IPS-18a (cell line): ENCODE measurements around the gene GTF3C2.
A peak's percentile ranks its signal among the peaks of the same experiment; 100 is the strongest.
"Not testable (repeated sequence)": the region's sequence is repeated elsewhere in the genome, so short reads cannot be mapped to it uniquely, and the experiment has no call there.

Source experiments
- H3K27ac ChIP-seq: one replicate; pipeline ENCODE4 v1.5.1; 2013; ENCODE audit warnings: low read length
- H3K27me3 ChIP-seq: one replicate; pipeline ENCODE4 v1.6.1; 2013; ENCODE audit warnings: mild to moderate bottlenecking, low read length; ENCODE audit not compliant: control insufficient read depth, insufficient read depth
- H3K36me3 ChIP-seq: one replicate; pipeline ENCODE4 v1.6.1; 2013; ENCODE audit warnings: low read depth, low read length; ENCODE audit not compliant: control insufficient read depth
- H3K4me1 ChIP-seq: one replicate; pipeline ENCODE4 v1.6.1; 2013; ENCODE audit warnings: low read depth, low read length; ENCODE audit not compliant: control insufficient read depth
- H3K4me3 ChIP-seq: one replicate; pipeline ENCODE4 v1.5.1; 2013; ENCODE audit warnings: low read length
- H3K9ac ChIP-seq: one replicate; pipeline ENCODE4 v1.6.1; 2013; ENCODE audit warnings: mild to moderate bottlenecking, low read length, moderate library complexity
- H3K9me3 ChIP-seq: one replicate; pipeline ENCODE4 v1.6.1; 2013; ENCODE audit warnings: low read depth, low read length; ENCODE audit not compliant: control insufficient read depth

GTF3C2 gene

DNA sequence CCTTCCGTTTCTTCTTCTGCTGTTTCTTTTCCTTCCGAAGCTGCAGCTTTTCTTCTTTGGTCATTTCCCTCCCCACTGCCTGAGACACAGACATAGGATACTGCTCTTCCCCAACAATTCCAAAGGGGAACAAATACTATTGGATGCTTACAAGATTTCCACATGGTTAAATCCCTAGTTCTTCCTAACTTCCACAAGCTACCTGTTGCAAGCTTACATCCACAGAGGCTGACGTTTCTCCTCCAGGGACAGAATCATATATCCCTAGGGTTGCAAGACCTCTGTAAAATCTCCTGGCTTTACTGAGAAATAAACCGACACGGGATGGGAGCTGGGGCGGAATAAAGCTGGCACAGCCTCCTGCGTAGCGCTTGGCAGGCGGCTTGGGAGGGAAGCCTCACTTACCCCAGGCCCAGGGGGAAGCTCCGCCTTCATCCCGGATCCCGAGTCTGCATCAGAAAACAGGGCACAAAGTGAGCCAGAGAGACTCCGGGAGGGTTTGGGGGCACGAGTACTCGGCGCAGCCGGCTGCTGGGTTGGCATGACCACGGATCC, 13.0 kb upstream of the GTF3C2 start:
- Histone ChIP-seq H3K27ac (peak overlapping the region; percentile 33), H3K36me3 (peaks cover 47% of the 10 kb centered on the region), H3K4me3 (peak overlapping the region; percentile 98), H3K27me3 (no peaks in the 10 kb centered on the region), H3K9ac (peak overlapping the region; percentile 88), H3K4me1 (peaks cover 11% of the 10 kb centered on the region), H3K9me3 (no peaks in the 10 kb centered on the region)

DNA sequence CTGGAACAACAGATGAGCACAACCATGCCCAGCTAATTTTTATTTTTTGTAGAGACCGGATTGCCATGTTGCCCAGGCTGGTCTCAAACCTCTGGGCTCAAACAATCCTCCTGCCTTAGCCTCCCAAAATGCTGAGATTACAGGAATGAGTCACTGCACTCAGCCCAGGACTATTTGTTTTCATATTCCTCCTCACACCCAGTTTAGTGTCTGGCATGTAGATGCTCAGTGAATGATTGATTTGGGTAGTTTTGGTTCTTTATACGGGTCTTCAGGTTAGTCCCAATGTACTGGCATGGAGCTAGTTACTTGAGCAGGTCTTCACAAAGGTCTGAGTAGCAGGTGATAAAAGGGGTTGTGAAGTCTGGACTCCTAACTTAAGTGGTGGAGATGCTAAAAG, 7.4 kb upstream of the GTF3C2 start:
- Histone ChIP-seq H3K9me3 (no peaks in the 10 kb centered on the region), H3K9ac (no peak overlapping the region), H3K4me1 (peaks cover under 1% of the 10 kb centered on the region), H3K27ac (no peak overlapping the region), H3K4me3 (no peak overlapping the region), H3K36me3 (peaks cover 45% of the 10 kb centered on the region), H3K27me3 (no peaks in the 10 kb centered on the region)

DNA sequence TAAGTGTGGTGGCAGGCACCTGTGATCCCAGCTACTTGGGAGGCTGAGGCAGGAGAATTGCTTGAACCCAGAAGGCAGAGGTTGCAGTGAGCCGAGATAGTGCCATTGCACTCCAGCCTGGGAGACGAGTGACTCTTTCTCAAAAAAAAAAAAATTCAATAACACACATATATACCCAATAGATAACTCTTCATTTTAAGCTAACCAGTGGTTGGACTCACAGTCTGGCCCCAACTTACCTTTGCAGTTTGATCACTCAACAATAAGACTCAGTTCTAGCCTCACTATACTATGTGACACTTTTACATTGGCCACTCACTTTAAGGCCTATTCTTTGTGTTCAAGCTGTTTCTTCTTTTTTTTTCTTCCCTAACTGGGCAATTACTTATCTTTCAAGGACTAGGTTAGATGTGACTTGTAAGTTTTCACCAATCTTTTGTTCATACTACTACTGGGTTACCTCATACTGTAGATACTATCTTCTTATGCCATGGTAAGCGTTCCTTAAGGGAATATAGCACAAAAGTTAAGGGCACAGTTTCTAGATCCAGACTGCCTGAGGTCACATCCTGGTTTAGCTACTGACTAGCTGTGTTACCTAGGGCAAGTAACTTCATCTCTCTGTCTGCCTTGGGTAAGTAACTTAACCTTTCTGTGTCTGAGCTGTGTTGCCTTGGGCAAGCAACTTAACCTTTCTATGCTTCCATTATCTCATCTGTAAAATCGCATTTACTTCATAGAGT, 6.3 kb upstream of the GTF3C2 start:
- no peaks in the 10 kb centered on the region for H3K27me3 ChIP-seq
- no peak overlapping the region for H3K4me3 ChIP-seq
- no peak overlapping the region for H3K9ac ChIP-seq
- H3K4me1 ChIP-seq: peaks cover 2% of the 10 kb centered on the region
- no peak overlapping the region for H3K27ac ChIP-seq
- no peaks in the 10 kb centered on the region for H3K9me3 ChIP-seq
- H3K36me3 ChIP-seq: peaks cover 37% of the 10 kb centered on the region

DNA sequence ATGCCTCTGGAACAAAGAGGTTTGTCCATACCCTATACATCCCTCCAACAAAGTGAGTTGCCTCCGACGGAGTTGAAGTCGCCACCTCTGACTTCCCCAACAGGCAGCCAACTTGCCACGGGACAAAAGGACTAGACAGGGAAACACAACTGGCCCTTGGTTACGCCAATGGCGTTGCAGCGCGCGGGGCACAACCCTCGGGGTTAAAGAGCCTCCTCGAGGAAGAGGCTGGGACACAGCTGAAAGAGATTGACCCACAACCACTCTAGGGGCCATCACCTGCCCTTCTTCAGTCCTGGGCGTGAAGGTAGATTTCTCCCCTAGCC, 545 bp downstream of the GTF3C2 start:
- Histone ChIP-seq H3K27ac (peak overlapping the region; percentile 96), H3K9me3 (no peaks in the 10 kb centered on the region), H3K4me1 (peaks cover 12% of the 10 kb centered on the region), H3K4me3 (peak overlapping the region; percentile 79), H3K36me3 (no peaks in the 10 kb centered on the region), H3K9ac (peak overlapping the region; percentile 97), H3K27me3 (no peaks in the 10 kb centered on the region)

DNA sequence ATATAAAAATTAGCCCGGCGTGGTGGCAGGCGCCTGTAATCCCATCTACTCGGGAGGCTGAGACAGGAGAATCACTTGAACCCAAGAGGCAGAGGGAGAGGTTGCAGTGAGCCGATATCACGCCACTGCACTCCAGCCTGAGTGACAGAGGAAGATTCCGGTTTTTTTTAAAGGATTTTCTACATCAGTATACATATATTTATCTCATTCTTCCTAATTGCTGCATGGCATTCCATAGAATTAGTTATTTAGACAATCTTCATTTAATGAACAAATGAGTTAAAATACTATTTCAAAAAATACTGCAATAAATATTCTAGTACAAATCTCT, 2.0 kb downstream of the GTF3C2 start:
- Histone ChIP-seq H3K27me3 (no peaks in the 10 kb centered on the region), H3K4me3 (no peak overlapping the region), H3K4me1 (peaks cover 12% of the 10 kb centered on the region), H3K27ac (no peak overlapping the region), H3K9ac (no peak overlapping the region), H3K36me3 (peaks cover 6% of the 10 kb centered on the region), H3K9me3 (no peaks in the 10 kb centered on the region)

DNA sequence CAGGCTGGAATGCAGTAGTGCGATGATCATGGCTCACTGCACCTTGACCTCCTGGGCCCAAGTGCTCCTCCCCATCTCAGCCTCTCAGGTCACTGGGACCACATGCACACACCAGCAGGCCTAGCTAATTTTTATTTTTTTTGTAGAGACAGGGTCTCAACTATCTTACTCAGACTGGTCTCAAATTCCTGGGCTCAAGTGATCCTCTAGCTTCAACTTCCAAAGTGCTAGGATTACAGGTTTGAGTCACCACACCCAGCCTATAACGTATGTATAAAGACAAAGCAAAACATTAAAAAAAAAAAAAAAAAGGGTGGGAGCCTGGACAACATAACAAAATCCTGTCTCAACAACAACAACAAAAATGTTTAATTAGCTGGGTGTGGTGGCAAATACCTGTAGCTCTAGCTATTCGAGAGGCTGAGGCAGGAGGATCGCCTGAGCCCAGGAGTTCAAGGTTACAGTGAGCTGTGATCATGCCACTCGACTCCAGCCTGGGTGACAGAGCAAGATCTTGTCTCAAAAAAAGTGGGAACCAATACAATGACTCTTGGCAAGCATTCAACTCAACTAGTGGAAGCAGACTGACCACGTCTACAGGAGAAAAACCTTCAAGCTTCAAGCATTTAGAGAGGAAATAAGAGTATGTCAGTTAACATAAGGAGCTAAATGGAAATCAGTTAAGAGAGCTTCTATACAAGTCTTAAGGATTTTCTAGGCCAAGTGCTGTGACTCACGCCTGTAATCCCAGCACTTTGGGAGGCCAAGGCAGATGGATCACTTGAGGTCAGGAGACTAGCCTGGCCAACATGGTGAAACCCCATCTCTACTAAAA, 2.6 kb downstream of the GTF3C2 start:
- no peak overlapping the region for H3K27ac ChIP-seq
- H3K9ac ChIP-seq: no peak overlapping the region
- no peaks in the 10 kb centered on the region for H3K9me3 ChIP-seq
- peaks cover 12% of the 10 kb centered on the region for H3K4me1 ChIP-seq
- H3K36me3 ChIP-seq: peaks cover 6% of the 10 kb centered on the region
- H3K4me3 ChIP-seq: no peak overlapping the region
- no peaks in the 10 kb centered on the region for H3K27me3 ChIP-seq

DNA sequence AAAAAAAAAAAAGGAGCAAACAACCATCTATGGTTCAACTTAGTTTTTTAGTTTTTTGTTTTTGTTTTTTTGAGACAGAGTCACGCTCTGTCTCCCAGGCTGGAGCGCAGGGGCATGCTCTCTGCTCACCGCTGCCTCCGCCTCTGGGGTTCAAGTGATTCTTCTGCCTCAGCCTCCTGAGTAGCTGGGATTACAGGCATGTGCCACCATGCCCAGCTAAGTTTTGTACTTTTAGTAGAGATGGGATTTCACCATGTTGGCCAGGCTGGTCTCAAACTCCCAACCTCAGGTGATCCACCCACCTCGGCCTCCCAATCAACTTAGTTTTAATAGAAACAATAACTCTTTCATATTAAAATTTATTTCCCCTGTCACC, 3.2 kb downstream of the GTF3C2 start:
- not testable (repeated sequence) for H3K9ac ChIP-seq, H3K27ac ChIP-seq, H3K9me3 ChIP-seq, H3K4me3 ChIP-seq, H3K27me3 ChIP-seq, H3K36me3 ChIP-seq
- H3K4me1 ChIP-seq: peaks cover 12% of the 10 kb centered on the region

DNA sequence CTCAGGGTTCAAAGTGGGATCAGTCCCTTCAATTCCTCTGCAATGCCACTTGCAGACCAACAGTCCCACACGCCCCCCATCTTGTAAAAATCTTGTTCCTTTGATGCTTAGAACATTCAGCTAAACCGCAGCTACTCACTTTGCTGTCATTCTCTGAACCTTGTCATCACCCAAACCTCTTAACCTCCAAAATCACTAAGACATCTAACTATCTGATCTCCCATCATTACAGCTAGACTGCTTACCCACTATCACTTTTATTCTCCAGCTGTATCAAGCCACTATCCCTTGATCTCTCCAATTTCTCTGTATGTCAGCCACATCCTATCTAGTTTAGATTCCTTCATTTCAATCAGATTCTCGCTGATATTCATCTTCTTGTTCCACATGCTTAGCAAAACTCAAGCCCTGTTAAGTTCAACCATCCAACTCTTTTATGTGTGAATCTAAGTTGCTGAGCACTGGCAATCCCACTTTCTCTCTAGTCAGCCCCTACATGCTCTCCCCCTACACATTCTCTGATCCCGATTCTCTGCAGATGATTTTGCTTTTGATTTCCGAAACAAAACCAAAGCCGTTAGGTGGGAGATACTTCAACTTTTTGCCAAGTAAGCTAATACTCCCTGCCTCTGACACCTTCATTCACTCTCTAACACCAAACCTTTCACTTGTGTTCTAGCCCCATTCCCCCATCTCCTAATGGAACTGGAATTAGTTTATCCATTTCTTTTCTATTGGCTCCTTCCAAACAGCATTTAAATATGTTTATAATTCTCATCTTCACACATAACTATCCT, 4.6 kb downstream of the GTF3C2 start:
- no peak overlapping the region for H3K27ac ChIP-seq
- peaks cover 6% of the 10 kb centered on the region for H3K36me3 ChIP-seq
- H3K9ac ChIP-seq: no peak overlapping the region
- H3K4me3 ChIP-seq: no peak overlapping the region
- H3K9me3 ChIP-seq: no peaks in the 10 kb centered on the region
- H3K27me3 ChIP-seq: no peaks in the 10 kb centered on the region
- peaks cover 8% of the 10 kb centered on the region for H3K4me1 ChIP-seq

DNA sequence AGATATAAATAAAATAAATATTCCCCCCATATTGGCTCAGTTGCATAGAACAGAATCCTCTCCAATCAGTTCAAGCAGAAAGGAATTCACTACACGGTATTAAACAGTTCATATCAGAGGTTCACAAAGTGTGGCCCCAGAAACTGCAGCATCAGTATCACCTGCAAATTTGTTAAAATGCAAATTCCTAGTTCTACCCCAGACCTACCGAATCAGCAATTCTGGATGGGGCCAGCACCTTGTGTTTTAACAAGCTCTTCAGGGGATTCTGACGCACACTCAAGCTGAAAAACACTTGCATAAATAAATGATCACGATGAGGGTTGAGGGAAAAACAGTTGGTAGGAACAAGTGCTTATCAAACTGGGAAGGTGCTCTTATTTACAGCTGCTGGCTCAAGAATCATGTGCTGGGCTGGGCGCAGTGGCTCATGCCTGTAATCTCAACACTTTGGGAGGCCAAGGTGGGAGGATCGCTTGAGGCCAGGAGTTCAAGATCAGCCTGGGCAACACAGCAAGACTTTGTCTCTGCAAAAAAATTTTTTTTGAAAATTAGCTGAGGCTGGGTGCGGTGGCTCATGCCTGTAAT, 6.4 kb downstream of the GTF3C2 start:
- peaks cover 5% of the 10 kb centered on the region for H3K4me1 ChIP-seq
- H3K9ac ChIP-seq: no peak overlapping the region
- no peaks in the 10 kb centered on the region for H3K27me3 ChIP-seq
- peaks cover 6% of the 10 kb centered on the region for H3K36me3 ChIP-seq
- no peaks in the 10 kb centered on the region for H3K9me3 ChIP-seq
- no peak overlapping the region for H3K27ac ChIP-seq
- no peak overlapping the region for H3K4me3 ChIP-seq

DNA sequence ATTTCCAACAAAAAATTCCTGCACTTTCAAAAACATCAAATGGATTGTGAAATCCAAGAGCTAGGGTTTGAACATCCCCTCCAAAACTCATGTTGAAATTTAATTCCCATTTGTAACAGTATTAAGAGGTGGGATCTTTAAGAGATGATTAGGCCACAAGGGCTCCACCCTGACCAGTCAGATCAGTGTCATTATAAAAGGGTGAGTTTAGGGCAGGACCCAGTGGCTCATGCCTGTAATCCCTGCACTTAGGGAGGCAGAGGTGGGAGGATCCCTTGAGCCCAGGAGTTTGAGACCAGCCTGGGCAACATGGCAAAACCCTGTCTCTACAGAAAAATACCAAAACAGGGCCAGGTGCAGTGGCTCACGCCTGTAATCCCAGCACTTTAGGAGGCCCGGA, 8.9 kb downstream of the GTF3C2 start:
- Histone ChIP-seq H3K27me3 (no peaks in the 10 kb centered on the region), H3K4me1 (no peaks in the 10 kb centered on the region), H3K27ac (no peak overlapping the region), H3K9ac (no peak overlapping the region), H3K36me3 (peaks cover 14% of the 10 kb centered on the region), H3K4me3 (no peak overlapping the region), H3K9me3 (no peaks in the 10 kb centered on the region)

DNA sequence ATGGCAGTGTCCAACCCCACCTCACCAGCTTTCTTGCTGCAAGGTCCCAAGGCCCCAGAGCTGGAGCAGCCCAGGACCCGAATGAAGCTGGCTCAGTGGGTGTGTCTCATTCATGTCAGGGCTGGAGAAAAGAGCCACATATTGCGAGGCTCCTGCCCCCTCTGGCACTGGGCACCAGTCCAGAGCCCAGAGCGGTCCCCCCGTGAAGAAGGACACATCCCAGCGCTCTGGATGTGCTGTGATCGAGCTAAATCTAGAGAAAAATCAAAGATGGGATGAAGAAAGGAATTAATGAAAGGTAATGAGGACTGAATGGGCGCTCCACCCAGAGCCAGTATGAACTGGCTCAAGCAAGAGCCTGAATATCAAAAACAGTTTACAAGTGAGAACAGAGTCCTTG, 20.4 kb downstream of the GTF3C2 start:
- Histone ChIP-seq H3K36me3 (peaks cover 71% of the 10 kb centered on the region), H3K27me3 (no peaks in the 10 kb centered on the region), H3K4me3 (no peak overlapping the region), H3K9ac (no peak overlapping the region), H3K9me3 (no peaks in the 10 kb centered on the region), H3K4me1 (no peaks in the 10 kb centered on the region), H3K27ac (no peak overlapping the region)
